Amniotic epithelial cell (primary cell): ENCODE data around the gene ACP1.

Experiments used
- DNase-seq: peaks from one replicate; pipeline ENCODE4 v3.0.0-alpha.2; 2010; ENCODE audit warnings: low read depth

Gene ACP1

GRCh38 chr2:255195-255594, 9.6 kb upstream of the ACP1 start:
- DNase-seq, result no peak

- DNase-seq, result no peak
Measured at GRCh38 chr2:256094-256493, 8.7 kb upstream of the ACP1 start.

GRCh38 chr2:257429-257828, 7.3 kb upstream of the ACP1 start:
- no peak for DNase-seq

- no peak for DNase-seq
Measured at GRCh38 chr2:257842-258241, 6.9 kb upstream of the ACP1 start.

- no peak for DNase-seq
Measured at GRCh38 chr2:258933-259332, 5.8 kb upstream of the ACP1 start.

GRCh38 chr2:259789-260331, 4.9 kb upstream of the ACP1 start:
- no peak for DNase-seq

GRCh38 chr2:260507-261161, 4.1 kb upstream of the ACP1 start:
- DNase-seq, result no peak

- DNase-seq, result no peak
Measured at GRCh38 chr2:262117-262516, 2.6 kb upstream of the ACP1 start.

- no peak for DNase-seq
Measured at GRCh38 chr2:263022-263738, 1.6 kb upstream of the ACP1 start.

GRCh38 chr2:263774-264492, 814 bp upstream of the ACP1 start, which contains the start of gene SH3YL1:
Gene SH3YL1, minus strand, starts transcription at chr2:264032. Its CDS starts 48 bp downstream, at chr2:263984.
- DNase-seq, result peak; percentile 48

GRCh38 chr2:268323-268722, 3.6 kb downstream of the ACP1 start:
- DNase-seq, result no peak

GRCh38 chr2:269356-270030, 4.7 kb downstream of the ACP1 start:
- DNase-seq, result no peak

GRCh38 chr2:270861-271260, 6.1 kb downstream of the ACP1 start:
- peak; percentile 31 for DNase-seq

GRCh38 chr2:271917-272316, 7.2 kb downstream of the ACP1 start:
- DNase-seq, result no peak

GRCh38 chr2:273333-273732, 8.6 kb downstream of the ACP1 start:
- DNase-seq, result no peak

GRCh38 chr2:274503-274902, 9.8 kb downstream of the ACP1 start:
- no peak for DNase-seq

- no peak for DNase-seq
Measured at GRCh38 chr2:275466-275865, 10.7 kb downstream of the ACP1 start.

- DNase-seq, result no peak
Measured at GRCh38 chr2:278312-278926, 13.7 kb downstream of the ACP1 start.

- peak; percentile 39 for DNase-seq
Measured at GRCh38 chr2:278927-279320, 14.2 kb downstream of the ACP1 start.

GRCh38 chr2:279366-279765, 14.6 kb downstream of the ACP1 start:
- DNase-seq, result no peak

GRCh38 chr2:279956-280649, 15.4 kb downstream of the ACP1 start:
- DNase-seq, result peak; percentile 78
